ENCODE results near the gene MANBA.

Gene MANBA

DNA sequence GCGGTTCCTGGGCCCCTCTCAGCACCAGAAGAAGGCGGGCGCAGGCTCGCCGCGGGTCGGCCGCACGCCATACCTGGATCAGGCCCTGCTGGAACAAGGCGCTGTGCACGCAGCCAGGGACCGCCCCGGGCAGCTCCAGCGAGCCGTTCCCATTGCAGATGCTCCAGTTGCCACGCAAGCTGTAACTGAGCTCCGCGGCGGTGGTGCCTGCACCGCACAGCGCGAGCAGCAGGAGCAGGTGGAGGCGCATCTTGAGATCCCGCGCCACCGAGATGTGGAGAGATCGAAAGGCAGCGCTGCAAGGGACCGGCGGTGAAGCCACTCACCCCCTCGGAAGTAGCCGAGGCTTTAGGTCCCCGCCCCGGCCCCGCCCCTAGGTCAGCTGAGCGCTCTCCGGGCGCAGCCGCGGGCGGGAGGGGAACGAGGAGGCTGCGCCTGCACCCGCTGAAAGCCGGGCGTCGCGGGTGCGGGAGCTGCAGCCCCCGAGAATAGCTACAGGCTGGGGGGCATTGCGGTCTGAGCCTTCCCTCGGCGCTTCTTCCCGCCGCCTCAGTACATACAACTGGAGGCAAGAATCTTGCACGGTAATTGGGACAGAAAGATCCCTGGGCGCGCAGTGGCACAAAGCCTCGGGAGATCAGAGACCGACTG, at the start of gene MANBA:
Gene MANBA (minus strand): TSS at position 324 of the 651 bp plus-strand sequence. CDS start 74 bp downstream, at position 250.
- peak within 1 kb of the TSS; percentile 85 for H3K27ac ChIP-seq
- TF ChIP-seq, protein P1, sequence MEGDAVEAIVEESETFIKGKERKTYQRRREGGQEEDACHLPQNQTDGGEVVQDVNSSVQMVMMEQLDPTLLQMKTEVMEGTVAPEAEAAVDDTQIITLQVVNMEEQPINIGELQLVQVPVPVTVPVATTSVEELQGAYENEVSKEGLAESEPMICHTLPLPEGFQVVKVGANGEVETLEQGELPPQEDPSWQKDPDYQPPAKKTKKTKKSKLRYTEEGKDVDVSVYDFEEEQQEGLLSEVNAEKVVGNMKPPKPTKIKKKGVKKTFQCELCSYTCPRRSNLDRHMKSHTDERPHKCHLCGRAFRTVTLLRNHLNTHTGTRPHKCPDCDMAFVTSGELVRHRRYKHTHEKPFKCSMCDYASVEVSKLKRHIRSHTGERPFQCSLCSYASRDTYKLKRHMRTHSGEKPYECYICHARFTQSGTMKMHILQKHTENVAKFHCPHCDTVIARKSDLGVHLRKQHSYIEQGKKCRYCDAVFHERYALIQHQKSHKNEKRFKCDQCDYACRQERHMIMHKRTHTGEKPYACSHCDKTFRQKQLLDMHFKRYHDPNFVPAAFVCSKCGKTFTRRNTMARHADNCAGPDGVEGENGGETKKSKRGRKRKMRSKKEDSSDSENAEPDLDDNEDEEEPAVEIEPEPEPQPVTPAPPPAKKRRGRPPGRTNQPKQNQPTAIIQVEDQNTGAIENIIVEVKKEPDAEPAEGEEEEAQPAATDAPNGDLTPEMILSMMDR (conservative IDR thresholded peaks at IDR 0.05), result no peak
- peak; percentile 65 for TF ChIP-seq ZFX (IDR thresholded peaks at IDR 0.05)

DNA sequence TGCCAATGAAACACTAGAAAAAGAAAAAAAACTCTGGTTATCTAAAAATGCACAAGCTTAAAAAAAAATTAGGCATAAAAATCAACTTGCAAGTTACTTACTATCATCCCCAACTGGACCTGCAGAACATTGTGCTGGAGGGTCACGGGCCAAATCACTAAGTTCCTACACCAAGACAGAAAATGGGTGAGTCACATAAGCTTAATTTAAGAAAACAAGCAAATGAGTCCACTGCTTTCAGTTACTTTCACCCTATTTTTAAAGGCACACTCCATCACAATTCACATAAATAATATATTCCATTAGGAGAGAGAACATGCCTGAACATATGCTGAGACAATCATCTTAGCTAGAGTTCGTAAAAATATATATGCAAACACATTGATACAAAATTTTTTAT, 48.9 kb upstream of the MANBA start:
- TF ChIP-seq, protein P1 (conservative IDR thresholded peaks at IDR 0.05), result no peak
- TF ChIP-seq ZFX (IDR thresholded peaks at IDR 0.05), result no peak
- H3K27ac ChIP-seq, result no peak overlapping the region

DNA sequence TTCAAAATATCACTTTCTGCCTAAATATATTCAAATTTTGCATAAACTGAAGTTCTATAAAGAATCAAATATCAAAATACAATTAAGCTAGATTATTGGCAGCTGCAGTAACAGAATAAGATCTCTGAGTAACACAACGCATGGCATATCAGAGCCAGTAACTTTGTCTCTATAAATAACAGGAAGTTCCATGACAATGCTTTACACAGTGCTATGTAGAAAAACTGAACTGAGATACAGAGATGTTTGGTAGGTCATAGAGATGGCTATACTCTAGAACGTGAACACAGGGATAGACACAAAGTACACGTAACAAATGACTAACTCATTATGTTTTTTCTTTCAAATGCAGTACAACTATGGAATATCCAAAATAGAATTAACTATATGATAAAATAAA, 48.4 kb upstream of the MANBA start:
- TF ChIP-seq ZFX (IDR thresholded peaks at IDR 0.05), result no peak
- TF ChIP-seq, protein P1 (conservative IDR thresholded peaks at IDR 0.05), result no peak
- H3K27ac ChIP-seq, result no peak overlapping the region

DNA sequence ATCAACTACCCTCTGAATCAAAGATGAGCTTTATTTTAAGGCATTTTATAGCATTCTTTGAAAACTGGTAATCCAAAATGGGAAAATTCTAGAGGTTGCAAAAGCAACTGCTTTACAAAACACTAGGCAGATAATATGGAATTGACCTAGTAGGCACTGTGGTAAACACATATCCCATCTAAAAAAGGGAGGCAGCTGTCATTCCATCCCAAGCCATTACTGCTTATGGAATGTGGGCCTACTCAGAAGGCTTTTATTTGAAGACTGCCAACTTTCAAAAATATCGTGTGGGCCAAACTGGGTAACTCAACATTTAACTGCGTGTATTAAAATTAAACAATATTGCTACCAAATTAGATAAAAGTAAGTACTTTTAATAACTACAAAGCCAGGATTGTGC, 47.2 kb upstream of the MANBA start:
- TF ChIP-seq, protein P1 (conservative IDR thresholded peaks at IDR 0.05), result no peak
- TF ChIP-seq ZFX (IDR thresholded peaks at IDR 0.05), result no peak
- no peak overlapping the region for H3K27ac ChIP-seq

DNA sequence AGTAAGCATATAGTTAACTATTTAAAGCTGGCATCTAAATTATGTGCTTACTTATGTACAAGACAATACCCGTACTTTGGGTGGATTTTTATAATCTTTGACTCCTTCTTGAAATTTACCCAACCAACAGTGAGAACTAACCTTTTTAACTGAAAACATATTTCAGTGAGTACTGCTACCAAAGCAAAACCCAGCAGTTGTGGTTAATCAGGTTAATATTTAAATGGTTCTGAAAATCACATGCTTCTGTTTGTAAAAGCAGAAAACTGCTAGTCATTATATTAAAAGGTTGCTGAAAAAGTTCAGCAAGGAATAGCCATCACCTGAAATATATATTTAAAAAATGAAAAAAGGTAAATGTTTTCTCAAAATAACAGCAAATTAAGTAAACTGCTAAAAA, 46.6 kb upstream of the MANBA start:
- no peak for TF ChIP-seq ZFX (IDR thresholded peaks at IDR 0.05)

GRCh38 chr4:102799816-102800215, 39.0 kb upstream of the MANBA start:
- H3K27ac ChIP-seq, result no peak overlapping the region
- TF ChIP-seq, protein P1 (conservative IDR thresholded peaks at IDR 0.05), result no peak
- TF ChIP-seq ZFX (IDR thresholded peaks at IDR 0.05), result no peak

More for the DNA sequence above, 46.6 kb upstream of the MANBA start:
- no peak overlapping the region for H3K27ac ChIP-seq

- H3K27ac ChIP-seq, result no peak overlapping the region
- no peak for TF ChIP-seq ZFX (IDR thresholded peaks at IDR 0.05)
- TF ChIP-seq, protein P1 (conservative IDR thresholded peaks at IDR 0.05), result no peak
Measured at GRCh38 chr4:102794999-102795398, 34.2 kb upstream of the MANBA start.

DNA sequence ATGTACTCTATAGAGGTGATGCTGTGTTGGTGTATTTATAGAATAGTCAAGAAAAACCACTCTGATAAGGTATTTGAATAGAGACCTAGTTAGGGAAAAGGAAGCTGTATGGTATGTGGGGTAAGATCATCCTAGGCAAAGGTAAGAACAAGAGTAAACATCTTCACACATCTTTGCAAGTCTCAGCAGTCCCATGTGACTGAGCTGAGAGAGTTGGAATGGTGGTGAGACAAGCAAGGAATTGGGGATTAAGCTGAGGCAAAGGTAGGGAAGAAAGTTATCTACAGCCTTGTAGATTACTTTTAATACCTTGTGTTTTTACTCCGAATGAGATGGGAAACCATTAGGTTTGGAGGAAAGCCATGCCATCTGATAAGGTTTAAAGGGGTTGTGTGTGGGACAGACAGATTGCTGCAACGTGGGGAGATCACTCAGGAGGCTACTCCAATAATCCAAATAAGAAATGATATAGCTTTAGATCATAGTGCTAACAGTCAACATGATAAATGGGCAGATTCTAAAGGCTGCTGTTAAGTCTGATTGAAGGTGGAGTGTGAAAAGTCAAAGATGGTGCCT, 31.7 kb upstream of the MANBA start:
- TF ChIP-seq ZFX (IDR thresholded peaks at IDR 0.05), result no peak
- TF ChIP-seq, protein P1 (conservative IDR thresholded peaks at IDR 0.05), result no peak
- H3K27ac ChIP-seq, result no peak overlapping the region
